ENCODE measurements around the gene RNF225. TPM values are rescaled to one million over a fixed set of nuclear protein-coding genes. Genes with fewer than 3 reads are reported as not detected.
A peak's percentile ranks its signal among the peaks of the same experiment; 100 is the strongest.

Gene RNF225
- total and polyA plus RNA-seq, 10 of the 15 experiments (the other 5 are each of a cell fraction or from before 2014, with no cell fraction given), result 0.27 to 0.28 TPM; not detected in 8

DNA sequence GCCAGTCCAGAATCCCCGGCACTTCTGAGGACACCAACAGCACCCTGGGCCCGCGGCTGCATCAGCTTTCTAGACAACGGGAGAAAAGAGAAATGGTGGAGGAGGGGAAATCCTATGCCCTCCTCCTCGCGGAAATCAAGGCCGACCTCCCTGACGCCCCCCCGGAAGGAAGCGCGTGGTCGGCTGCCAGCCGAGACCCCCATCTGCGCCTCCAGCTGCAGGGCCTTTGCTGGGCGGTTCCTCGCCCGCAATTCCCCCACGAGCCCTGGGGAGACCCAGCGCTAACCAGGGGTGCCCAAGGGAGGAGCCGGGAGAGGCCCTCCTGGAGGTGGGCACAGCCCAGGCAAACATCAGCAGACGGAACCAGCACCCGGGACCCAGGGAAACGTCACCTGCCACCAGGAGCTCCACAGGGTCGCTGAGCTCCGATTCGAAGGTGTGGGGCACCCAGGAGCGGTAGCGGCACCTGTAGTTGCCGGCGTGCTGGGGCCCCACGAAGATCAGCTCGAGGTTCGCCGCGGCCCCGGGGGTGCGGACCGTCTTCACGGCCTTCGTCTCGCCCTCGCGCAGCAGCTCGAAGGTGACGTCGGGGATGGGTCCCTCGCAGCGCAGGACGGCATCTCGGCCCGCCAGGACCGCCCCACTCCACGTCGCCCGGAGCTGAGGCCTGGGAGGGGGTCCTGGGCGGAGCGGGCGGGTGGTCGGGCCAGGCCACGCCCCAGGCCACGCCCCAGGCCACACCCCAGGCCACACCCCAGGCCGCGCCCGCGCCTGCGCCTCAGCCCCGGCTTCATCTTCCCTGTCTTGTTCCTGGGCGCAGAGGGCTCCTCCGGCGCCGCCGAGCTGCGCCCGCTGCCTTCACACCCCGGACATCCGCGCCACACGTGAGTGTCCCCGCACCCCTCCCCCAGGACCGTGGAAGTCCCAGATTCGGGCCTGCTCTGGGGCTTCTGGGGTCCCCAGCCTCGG lies 48.2 kb upstream of the RNF225 start (continued):
- TF ChIP-seq, protein P1, sequence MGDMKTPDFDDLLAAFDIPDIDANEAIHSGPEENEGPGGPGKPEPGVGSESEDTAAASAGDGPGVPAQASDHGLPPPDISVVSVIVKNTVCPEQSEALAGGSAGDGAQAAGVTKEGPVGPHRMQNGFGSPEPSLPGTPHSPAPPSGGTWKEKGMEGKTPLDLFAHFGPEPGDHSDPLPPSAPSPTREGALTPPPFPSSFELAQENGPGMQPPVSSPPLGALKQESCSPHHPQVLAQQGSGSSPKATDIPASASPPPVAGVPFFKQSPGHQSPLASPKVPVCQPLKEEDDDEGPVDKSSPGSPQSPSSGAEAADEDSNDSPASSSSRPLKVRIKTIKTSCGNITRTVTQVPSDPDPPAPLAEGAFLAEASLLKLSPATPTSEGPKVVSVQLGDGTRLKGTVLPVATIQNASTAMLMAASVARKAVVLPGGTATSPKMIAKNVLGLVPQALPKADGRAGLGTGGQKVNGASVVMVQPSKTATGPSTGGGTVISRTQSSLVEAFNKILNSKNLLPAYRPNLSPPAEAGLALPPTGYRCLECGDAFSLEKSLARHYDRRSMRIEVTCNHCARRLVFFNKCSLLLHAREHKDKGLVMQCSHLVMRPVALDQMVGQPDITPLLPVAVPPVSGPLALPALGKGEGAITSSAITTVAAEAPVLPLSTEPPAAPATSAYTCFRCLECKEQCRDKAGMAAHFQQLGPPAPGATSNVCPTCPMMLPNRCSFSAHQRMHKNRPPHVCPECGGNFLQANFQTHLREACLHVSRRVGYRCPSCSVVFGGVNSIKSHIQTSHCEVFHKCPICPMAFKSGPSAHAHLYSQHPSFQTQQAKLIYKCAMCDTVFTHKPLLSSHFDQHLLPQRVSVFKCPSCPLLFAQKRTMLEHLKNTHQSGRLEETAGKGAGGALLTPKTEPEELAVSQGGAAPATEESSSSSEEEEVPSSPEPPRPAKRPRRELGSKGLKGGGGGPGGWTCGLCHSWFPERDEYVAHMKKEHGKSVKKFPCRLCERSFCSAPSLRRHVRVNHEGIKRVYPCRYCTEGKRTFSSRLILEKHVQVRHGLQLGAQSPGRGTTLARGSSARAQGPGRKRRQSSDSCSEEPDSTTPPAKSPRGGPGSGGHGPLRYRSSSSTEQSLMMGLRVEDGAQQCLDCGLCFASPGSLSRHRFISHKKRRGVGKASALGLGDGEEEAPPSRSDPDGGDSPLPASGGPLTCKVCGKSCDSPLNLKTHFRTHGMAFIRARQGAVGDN (IDR thresholded peaks at IDR 0.05), result peak; percentile 29; the same call in 1 of the 2 replicates
- TF ChIP-seq GATAD2B (conservative IDR thresholded peaks at IDR 0.05; ENCODE audit: low read depth) (peak; percentile 79), EGR1 (IDR thresholded peaks at IDR 0.05; ENCODE audit: borderline replicate concordance in 1 of 2, low read depth in 2 of 2, low read length in 2 of 2) (no peak), CHD2 (IDR thresholded peaks at IDR 0.05; ENCODE audit: borderline replicate concordance, low read depth, low read length) (0 out of 2 replicates have a peak, but pooled peaks have one; percentile 45), POLR2A (IDR thresholded peaks at IDR 0.05; ENCODE audit: low read depth, low read length) (peak; percentile 76), MEF2B (IDR thresholded peaks at IDR 0.05; ENCODE audit: partially characterized antibody, poor library complexity, severe bottlenecking) (peak; percentile 25), HDGF (IDR thresholded peaks at IDR 0.05) (peak; percentile 51; the same call in 1 of the 2 replicates), ZBED1 (IDR thresholded peaks at IDR 0.05; ENCODE audit: borderline replicate concordance) (no peak), NBN (IDR thresholded peaks at IDR 0.05) (peak; percentile 67), NRF1 (conservative IDR thresholded peaks at IDR 0.05; ENCODE audit: low read depth, low read length) (peak; percentile 67)
- TF ChIP-seq, protein P2, sequence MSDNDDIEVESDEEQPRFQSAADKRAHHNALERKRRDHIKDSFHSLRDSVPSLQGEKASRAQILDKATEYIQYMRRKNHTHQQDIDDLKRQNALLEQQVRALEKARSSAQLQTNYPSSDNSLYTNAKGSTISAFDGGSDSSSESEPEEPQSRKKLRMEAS (IDR thresholded peaks at IDR 0.05; ENCODE audit: low read depth, low read length), result peak; percentile 10; the same call in 1 of the 2 replicates
- TF ChIP-seq, protein P3, sequence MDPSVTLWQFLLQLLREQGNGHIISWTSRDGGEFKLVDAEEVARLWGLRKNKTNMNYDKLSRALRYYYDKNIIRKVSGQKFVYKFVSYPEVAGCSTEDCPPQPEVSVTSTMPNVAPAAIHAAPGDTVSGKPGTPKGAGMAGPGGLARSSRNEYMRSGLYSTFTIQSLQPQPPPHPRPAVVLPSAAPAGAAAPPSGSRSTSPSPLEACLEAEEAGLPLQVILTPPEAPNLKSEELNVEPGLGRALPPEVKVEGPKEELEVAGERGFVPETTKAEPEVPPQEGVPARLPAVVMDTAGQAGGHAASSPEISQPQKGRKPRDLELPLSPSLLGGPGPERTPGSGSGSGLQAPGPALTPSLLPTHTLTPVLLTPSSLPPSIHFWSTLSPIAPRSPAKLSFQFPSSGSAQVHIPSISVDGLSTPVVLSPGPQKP (IDR thresholded peaks at IDR 0.05; ENCODE audit: low read depth, low read length), result no peak
- TF ChIP-seq, protein P4, sequence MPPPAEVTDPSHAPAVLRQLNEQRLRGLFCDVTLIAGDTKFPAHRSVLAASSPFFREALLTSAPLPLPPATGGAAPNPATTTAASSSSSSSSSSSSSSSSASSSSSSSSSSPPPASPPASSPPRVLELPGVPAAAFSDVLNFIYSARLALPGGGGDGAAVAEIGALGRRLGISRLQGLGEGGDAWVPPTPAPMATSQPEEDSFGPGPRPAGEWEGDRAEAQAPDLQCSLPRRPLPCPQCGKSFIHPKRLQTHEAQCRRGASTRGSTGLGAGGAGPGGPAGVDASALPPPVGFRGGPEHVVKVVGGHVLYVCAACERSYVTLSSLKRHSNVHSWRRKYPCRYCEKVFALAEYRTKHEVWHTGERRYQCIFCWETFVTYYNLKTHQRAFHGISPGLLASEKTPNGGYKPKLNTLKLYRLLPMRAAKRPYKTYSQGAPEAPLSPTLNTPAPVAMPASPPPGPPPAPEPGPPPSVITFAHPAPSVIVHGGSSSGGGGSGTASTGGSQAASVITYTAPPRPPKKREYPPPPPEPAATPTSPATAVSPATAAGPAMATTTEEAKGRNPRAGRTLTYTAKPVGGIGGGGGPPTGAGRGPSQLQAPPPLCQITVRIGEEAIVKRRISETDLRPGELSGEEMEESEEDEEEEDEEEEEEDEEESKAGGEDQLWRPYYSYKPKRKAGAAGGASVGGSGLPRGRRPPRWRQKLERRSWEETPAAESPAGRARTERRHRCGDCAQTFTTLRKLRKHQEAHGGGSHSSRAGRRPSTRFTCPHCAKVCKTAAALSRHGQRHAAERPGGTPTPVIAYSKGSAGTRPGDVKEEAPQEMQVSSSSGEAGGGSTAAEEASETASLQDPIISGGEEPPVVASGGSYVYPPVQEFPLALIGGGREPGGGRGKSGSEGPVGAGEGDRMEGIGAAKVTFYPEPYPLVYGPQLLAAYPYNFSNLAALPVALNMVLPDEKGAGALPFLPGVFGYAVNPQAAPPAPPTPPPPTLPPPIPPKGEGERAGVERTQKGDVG (CRISPR knock-in tag; IDR thresholded peaks at IDR 0.05), result no peak
- TF ChIP-seq, protein P5, sequence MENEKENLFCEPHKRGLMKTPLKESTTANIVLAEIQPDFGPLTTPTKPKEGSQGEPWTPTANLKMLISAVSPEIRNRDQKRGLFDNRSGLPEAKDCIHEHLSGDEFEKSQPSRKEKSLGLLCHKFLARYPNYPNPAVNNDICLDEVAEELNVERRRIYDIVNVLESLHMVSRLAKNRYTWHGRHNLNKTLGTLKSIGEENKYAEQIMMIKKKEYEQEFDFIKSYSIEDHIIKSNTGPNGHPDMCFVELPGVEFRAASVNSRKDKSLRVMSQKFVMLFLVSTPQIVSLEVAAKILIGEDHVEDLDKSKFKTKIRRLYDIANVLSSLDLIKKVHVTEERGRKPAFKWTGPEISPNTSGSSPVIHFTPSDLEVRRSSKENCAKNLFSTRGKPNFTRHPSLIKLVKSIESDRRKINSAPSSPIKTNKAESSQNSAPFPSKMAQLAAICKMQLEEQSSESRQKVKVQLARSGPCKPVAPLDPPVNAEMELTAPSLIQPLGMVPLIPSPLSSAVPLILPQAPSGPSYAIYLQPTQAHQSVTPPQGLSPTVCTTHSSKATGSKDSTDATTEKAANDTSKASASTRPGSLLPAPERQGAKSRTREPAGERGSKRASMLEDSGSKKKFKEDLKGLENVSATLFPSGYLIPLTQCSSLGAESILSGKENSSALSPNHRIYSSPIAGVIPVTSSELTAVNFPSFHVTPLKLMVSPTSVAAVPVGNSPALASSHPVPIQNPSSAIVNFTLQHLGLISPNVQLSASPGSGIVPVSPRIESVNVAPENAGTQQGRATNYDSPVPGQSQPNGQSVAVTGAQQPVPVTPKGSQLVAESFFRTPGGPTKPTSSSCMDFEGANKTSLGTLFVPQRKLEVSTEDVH (IDR thresholded peaks at IDR 0.05; ENCODE audit: low read depth, partially characterized antibody), result no peak
